SH-SY5Y (cell line): Measurements from ENCODE around the gene CACHD1.

Source experiments
- GATA2 ChIP-seq: IDR thresholded peaks from 2 replicates; pipeline ENCODE4 v1.6.1; 2011; ENCODE audit warnings: mild to moderate bottlenecking, low read depth, low read length
- GATA3 ChIP-seq: IDR thresholded peaks from 2 replicates; pipeline ENCODE4 v1.6.1; 2011; ENCODE audit warnings: low read depth, mild to moderate bottlenecking, low read length, moderate library complexity

GRCh38 chr1:64458915-64459314 lies 11.0 kb upstream of the CACHD1 start:
- TF ChIP-seq GATA2 = no peak
- TF ChIP-seq GATA3 = no peak
